Stimulated activated naive B cell treated with anti-CD40 and anti-IgM and Interleukin-4, amounts not matched to agents 10 μg/mL and 1 μg/mL and 100 μg/mL, for 72 hours (primary cell): ENCODE results near the gene KHDRBS2.

Source experiments
- ATAC-seq, 2 donors: fragments of 150-1000 bp; cut with Tn5 transposase; replicated peaks; 2 replicates each; pipeline ENCODE4 v1.10.0; 2021; ENCODE audit warnings: moderate library complexity in 1 of 2
- DNase-seq: peaks from one replicate; pipeline ENCODE4 v3.0.0; 2021
- H3K27ac Mint-ChIP-seq: one replicate; pipeline ENCODE4 v1.8.0; 2022; ENCODE audit warnings: mild to moderate bottlenecking, mixed read lengths
- H3K27me3 Mint-ChIP-seq, 2 donors: one replicate each; pipeline ENCODE4 v1.8.0; 2022; ENCODE audit warnings: mixed read lengths in 2 of 2
- H3K36me3 Mint-ChIP-seq, 2 donors: one replicate each; pipeline ENCODE4 v1.8.0; 2022; ENCODE audit warnings: mixed read lengths in 2 of 2, mild to moderate bottlenecking in 1 of 2
- H3K4me1 Mint-ChIP-seq, 2 donors: one replicate each; pipeline ENCODE4 v1.8.0; 2022; ENCODE audit warnings: mixed read lengths in 2 of 2, mild to moderate bottlenecking in 1 of 2
- H3K4me3 Mint-ChIP-seq, 2 donors: one replicate each; pipeline ENCODE4 v1.8.0; 2022; ENCODE audit warnings: mild to moderate bottlenecking in 2 of 2, mixed read lengths in 2 of 2, moderate library complexity in 1 of 2
- H3K9me3 Mint-ChIP-seq, 2 donors: one replicate each; pipeline ENCODE4 v1.8.0; 2022; ENCODE audit warnings: mixed read lengths in 2 of 2, mild to moderate bottlenecking in 1 of 2

Gene KHDRBS2

GRCh38 chr6:62146954-62147853 is 138.8 kb downstream of the KHDRBS2 start:
- DNase-seq (no peak), ATAC-seq (peak in 1 of 2 donors; percentile 34)
- Mint-ChIP-seq H3K27me3 (no peaks in the 10 kb centered on the region), H3K4me1 (no peaks in the 10 kb centered on the region), H3K27ac (no peak overlapping the region), H3K36me3 (no peaks in the 10 kb centered on the region), H3K4me3 (no peak overlapping the region), H3K9me3 (no peaks in the 10 kb centered on the region)

- peaks cover 6 to 7% of the 10 kb centered on the region in 2 donors for H3K9me3 Mint-ChIP-seq
- peaks cover 19 to 24% of the 10 kb centered on the region in 2 donors for H3K36me3 Mint-ChIP-seq
- H3K4me1 Mint-ChIP-seq: peaks cover 3 to 14% of the 10 kb centered on the region in 2 donors
- H3K4me3 Mint-ChIP-seq: no peak overlapping the region
- H3K27ac Mint-ChIP-seq: no peak overlapping the region
- H3K27me3 Mint-ChIP-seq: no peaks in the 10 kb centered on the region
- DNase-seq (no peak), ATAC-seq (no peak)
Observed at GRCh38 chr6:62129127-62129526, 156.9 kb downstream of the KHDRBS2 start.

GRCh38 chr6:62119401-62119800 is 166.6 kb downstream of the KHDRBS2 start:
- ATAC-seq: no peak
- no peak for DNase-seq
- H3K9me3 Mint-ChIP-seq: peaks cover 6 to 9% of the 10 kb centered on the region in 2 donors
- H3K27me3 Mint-ChIP-seq: no peaks in the 10 kb centered on the region
- H3K4me1 Mint-ChIP-seq: peaks cover 0 to 7% of the 10 kb centered on the region in 2 donors
- H3K27ac Mint-ChIP-seq: no peak overlapping the region
- H3K4me3 Mint-ChIP-seq: no peak overlapping the region
- H3K36me3 Mint-ChIP-seq: peaks cover 20 to 34% of the 10 kb centered on the region in 2 donors

GRCh38 chr6:62103186-62103859 is 182.7 kb downstream of the KHDRBS2 start:
- DNase-seq (no peak), ATAC-seq (no peak)
- H3K36me3 Mint-ChIP-seq: peaks cover 26 to 27% of the 10 kb centered on the region in 2 donors
- peaks cover 0 to 4% of the 10 kb centered on the region in 2 donors for H3K4me1 Mint-ChIP-seq
- no peaks in the 10 kb centered on the region for H3K27me3 Mint-ChIP-seq
- peaks cover 6 to 9% of the 10 kb centered on the region in 2 donors for H3K9me3 Mint-ChIP-seq
- no peak overlapping the region for H3K27ac Mint-ChIP-seq
- no peak overlapping the region for H3K4me3 Mint-ChIP-seq

GRCh38 chr6:62102387-62102786 is 183.6 kb downstream of the KHDRBS2 start:
- no peak overlapping the region for H3K27ac Mint-ChIP-seq
- no peak overlapping the region for H3K4me3 Mint-ChIP-seq
- no peaks in the 10 kb centered on the region for H3K27me3 Mint-ChIP-seq
- H3K4me1 Mint-ChIP-seq: peaks cover 0 to 6% of the 10 kb centered on the region in 2 donors
- ATAC-seq (no peak), DNase-seq (no peak)
- peaks cover 25 to 30% of the 10 kb centered on the region in 2 donors for H3K36me3 Mint-ChIP-seq
- peaks cover 7 to 10% of the 10 kb centered on the region in 2 donors for H3K9me3 Mint-ChIP-seq

- DNase-seq (no peak), ATAC-seq (peak; percentile 95 to 97)
- H3K4me1 Mint-ChIP-seq: peaks cover 30 to 57% of the 10 kb centered on the region in 2 donors
- peak overlapping the region; percentile 36 to 47 for H3K4me3 Mint-ChIP-seq
- peaks cover 7 to 12% of the 10 kb centered on the region in 2 donors for H3K36me3 Mint-ChIP-seq
- H3K27ac Mint-ChIP-seq: peak overlapping the region; percentile 71
- peaks cover 4% of the 10 kb centered on the region in 2 donors for H3K9me3 Mint-ChIP-seq
- no peaks in the 10 kb centered on the region for H3K27me3 Mint-ChIP-seq
Observed at GRCh38 chr6:62090442-62091229, 195.4 kb downstream of the KHDRBS2 start.

GRCh38 chr6:62089781-62090180 is 196.2 kb downstream of the KHDRBS2 start:
- Mint-ChIP-seq H3K27ac (no peak overlapping the region), H3K36me3 (peaks cover 7 to 12% of the 10 kb centered on the region in 2 donors), H3K4me3 (peak overlapping the region in 1 of 2 donors; percentile 13), H3K9me3 (peaks cover 4% of the 10 kb centered on the region in 2 donors), H3K27me3 (no peaks in the 10 kb centered on the region), H3K4me1 (peaks cover 32 to 57% of the 10 kb centered on the region in 2 donors)
- ATAC-seq (peak in 1 of 2 donors; percentile 4), DNase-seq (no peak)

- Mint-ChIP-seq H3K27me3 (no peaks in the 10 kb centered on the region), H3K27ac (no peak overlapping the region), H3K4me1 (peaks cover 25 to 45% of the 10 kb centered on the region in 2 donors), H3K4me3 (no peak overlapping the region), H3K9me3 (no peaks in the 10 kb centered on the region), H3K36me3 (peaks cover 13% of the 10 kb centered on the region in 2 donors)
- ATAC-seq (no peak), DNase-seq (no peak)
Observed at GRCh38 chr6:62086047-62086446, 200.0 kb downstream of the KHDRBS2 start.

- DNase-seq (no peak), ATAC-seq (no peak)
- Mint-ChIP-seq H3K36me3 (peaks cover 3 to 16% of the 10 kb centered on the region in 2 donors), H3K9me3 (peaks cover 2 to 6% of the 10 kb centered on the region in 2 donors), H3K4me3 (no peak overlapping the region), H3K4me1 (peaks cover 8 to 14% of the 10 kb centered on the region in 2 donors), H3K27ac (no peak overlapping the region), H3K27me3 (no peaks in the 10 kb centered on the region)
Observed at GRCh38 chr6:62075869-62076268, 210.2 kb downstream of the KHDRBS2 start.

- peaks cover 7 to 8% of the 10 kb centered on the region in 2 donors for H3K36me3 Mint-ChIP-seq
- ATAC-seq: peak; percentile 45 to 80
- peak overlapping the region; percentile 25 to 52 for H3K4me3 Mint-ChIP-seq
Observed at GRCh38 chr6:62059901-62060300, 226.1 kb downstream of the KHDRBS2 start.

GRCh38 chr6:62057300-62057699 is 228.7 kb downstream of the KHDRBS2 start:
- DNase-seq: no peak
- peak; percentile 94 to 95 for ATAC-seq
- peak overlapping the region in 1 of 2 donors; percentile 62 for H3K4me3 Mint-ChIP-seq
- peaks cover 18 to 39% of the 10 kb centered on the region in 2 donors for H3K4me1 Mint-ChIP-seq
- peaks cover 10 to 16% of the 10 kb centered on the region in 2 donors for H3K36me3 Mint-ChIP-seq
- H3K27me3 Mint-ChIP-seq: no peaks in the 10 kb centered on the region
- peak overlapping the region; percentile 85 for H3K27ac Mint-ChIP-seq
- peaks cover 4 to 8% of the 10 kb centered on the region in 2 donors for H3K9me3 Mint-ChIP-seq

More at GRCh38 chr6:62059901-62060300, 226.1 kb downstream of the KHDRBS2 start:
- Mint-ChIP-seq H3K27me3 (no peaks in the 10 kb centered on the region), H3K9me3 (peaks cover 4 to 8% of the 10 kb centered on the region in 2 donors), H3K27ac (peak overlapping the region; percentile 86), H3K4me1 (peaks cover 13 to 29% of the 10 kb centered on the region in 2 donors)
- no peak for DNase-seq

- H3K9me3 Mint-ChIP-seq: peaks cover 0 to 2% of the 10 kb centered on the region in 2 donors
- no peak overlapping the region for H3K27ac Mint-ChIP-seq
- H3K36me3 Mint-ChIP-seq: peaks cover 10 to 16% of the 10 kb centered on the region in 2 donors
- ATAC-seq (no peak), DNase-seq (no peak)
- H3K4me3 Mint-ChIP-seq: no peak overlapping the region
- peaks cover 8 to 11% of the 10 kb centered on the region in 2 donors for H3K4me1 Mint-ChIP-seq
- H3K27me3 Mint-ChIP-seq: no peaks in the 10 kb centered on the region
Observed at GRCh38 chr6:62045502-62045901, 240.5 kb downstream of the KHDRBS2 start.

GRCh38 chr6:62043084-62043483 is 242.9 kb downstream of the KHDRBS2 start:
- Mint-ChIP-seq H3K36me3 (peaks cover 3 to 5% of the 10 kb centered on the region in 2 donors), H3K9me3 (no peaks in the 10 kb centered on the region), H3K4me1 (peaks cover 8 to 20% of the 10 kb centered on the region in 2 donors), H3K27ac (no peak overlapping the region), H3K4me3 (no peak overlapping the region), H3K27me3 (no peaks in the 10 kb centered on the region)
- ATAC-seq (peak in 1 of 2 donors; percentile 55), DNase-seq (no peak)

GRCh38 chr6:62042429-62042828 is 243.6 kb downstream of the KHDRBS2 start:
- H3K27me3 Mint-ChIP-seq: no peaks in the 10 kb centered on the region
- H3K4me1 Mint-ChIP-seq: peaks cover 8 to 20% of the 10 kb centered on the region in 2 donors
- DNase-seq: no peak
- H3K36me3 Mint-ChIP-seq: peaks cover 3% of the 10 kb centered on the region in 2 donors
- peak in 1 of 2 donors; percentile 63 for ATAC-seq
- peak overlapping the region; percentile 47 for H3K27ac Mint-ChIP-seq
- no peak overlapping the region for H3K4me3 Mint-ChIP-seq
- H3K9me3 Mint-ChIP-seq: no peaks in the 10 kb centered on the region
